ENCODE results near the gene C2CD4C. TPM values are rescaled to one million over a fixed set of nuclear protein-coding genes. Genes with fewer than 3 reads are reported as not detected.
"Not testable (repeated sequence)": the region's sequence is repeated elsewhere in the genome, so short reads cannot be mapped to it uniquely, and the experiment has no call there.

C2CD4C gene
- total and polyA plus RNA-seq, 2 donors from 2014 or later, result 0.99 to 1.9 TPM

GRCh38 chr19:384799-385169, 24.2 kb downstream of the C2CD4C start:
- DNase-seq (peak in 1 of 5 donors; percentile 52), FAIRE-seq (no peak)
- no peak overlapping the region for H3K9ac ChIP-seq (ENCODE audit: low read length in 3 of 3)
- intact Hi-C loops (cut with DNase I), result no loop called here
- no peak overlapping the region for H3K27ac ChIP-seq (ENCODE audit: low read depth in 2 of 2, low read length in 2 of 2)
- H3K4me1 ChIP-seq (ENCODE audit: control insufficient read depth in 2 of 3, insufficient read depth in 2 of 3, low read depth in 1 of 3, low read length in 3 of 3), result peaks cover 0 to 3% (median 0%) of the 10 kb centered on the region in 3 donors
- H3K27me3 ChIP-seq (ENCODE audit: control insufficient read depth, insufficient read depth, low read length), result no peaks in the 10 kb centered on the region
- no peak for TF ChIP-seq CTCF (IDR thresholded peaks at IDR 0.05; ENCODE audit: borderline replicate concordance, extremely low read depth, insufficient read depth)
- no peak overlapping the region for H3K4me3 ChIP-seq (ENCODE audit: low read length in 3 of 3)
- no peaks in the 10 kb centered on the region for H3K36me3 ChIP-seq (ENCODE audit: control insufficient read depth in 2 of 3, insufficient read depth in 3 of 3, low read length in 3 of 3)
- H3K9me3 ChIP-seq (ENCODE audit: control insufficient read depth in 2 of 3, insufficient read depth in 1 of 3, low read length in 3 of 3), result no peaks in the 10 kb centered on the region

- FAIRE-seq, result no peak
- Histone ChIP-seq H3K36me3 (ENCODE audit: control insufficient read depth in 2 of 3, insufficient read depth in 3 of 3, low read length in 3 of 3) (no peaks in the 10 kb centered on the region), H3K4me1 (ENCODE audit: control insufficient read depth in 2 of 3, insufficient read depth in 2 of 3, low read depth in 1 of 3, low read length in 3 of 3) (peaks cover 0 to 3% (median 0%) of the 10 kb centered on the region in 3 donors), H3K27ac (ENCODE audit: low read depth in 2 of 2, low read length in 2 of 2) (peak overlapping the region; percentile 14 to 41), H3K4me3 (ENCODE audit: low read length in 3 of 3) (no peak overlapping the region), H3K9me3 (ENCODE audit: control insufficient read depth in 2 of 3, insufficient read depth in 1 of 3, low read length in 3 of 3) (no peaks in the 10 kb centered on the region), H3K9ac (ENCODE audit: low read length in 3 of 3) (peak overlapping the region in 1 of 3 donors; percentile 40), H3K27me3 (ENCODE audit: control insufficient read depth, insufficient read depth, low read length) (no peaks in the 10 kb centered on the region)
- intact Hi-C loops (cut with DNase I), result no loop called here
- DNase-seq, result peak; percentile 54 to 75 (median 72)
- TF ChIP-seq CTCF (IDR thresholded peaks at IDR 0.05; ENCODE audit: borderline replicate concordance, extremely low read depth, insufficient read depth), result peak; percentile 47
Measured at GRCh38 chr19:383922-384798, 24.8 kb downstream of the C2CD4C start.

GRCh38 chr19:383040-383439, 25.9 kb downstream of the C2CD4C start:
- no peak for TF ChIP-seq CTCF (IDR thresholded peaks at IDR 0.05; ENCODE audit: borderline replicate concordance, extremely low read depth, insufficient read depth)
- intact Hi-C loops (cut with DNase I), result no loop called here
- no peaks in the 10 kb centered on the region for H3K9me3 ChIP-seq (ENCODE audit: control insufficient read depth in 2 of 3, insufficient read depth in 1 of 3, low read length in 3 of 3)
- H3K36me3 ChIP-seq (ENCODE audit: control insufficient read depth in 2 of 3, insufficient read depth in 3 of 3, low read length in 3 of 3), result no peaks in the 10 kb centered on the region
- no peak overlapping the region for H3K4me3 ChIP-seq (ENCODE audit: low read length in 3 of 3)
- no peaks in the 10 kb centered on the region for H3K27me3 ChIP-seq (ENCODE audit: control insufficient read depth, insufficient read depth, low read length)
- FAIRE-seq (no peak), DNase-seq (peak in 1 of 5 donors; percentile 53)
- H3K9ac ChIP-seq (ENCODE audit: low read length in 3 of 3), result no peak overlapping the region
- H3K4me1 ChIP-seq (ENCODE audit: control insufficient read depth in 2 of 3, insufficient read depth in 2 of 3, low read depth in 1 of 3, low read length in 3 of 3), result peaks cover 0 to 3% (median 0%) of the 10 kb centered on the region in 3 donors
- H3K27ac ChIP-seq (ENCODE audit: low read depth in 2 of 2, low read length in 2 of 2), result no peak overlapping the region

- H3K27me3 ChIP-seq (ENCODE audit: control insufficient read depth, insufficient read depth, low read length); H3K4me1 ChIP-seq (ENCODE audit: control insufficient read depth in 2 of 3, insufficient read depth in 2 of 3, low read depth in 1 of 3, low read length in 3 of 3); H3K9me3 ChIP-seq (ENCODE audit: control insufficient read depth in 2 of 3, insufficient read depth in 1 of 3, low read length in 3 of 3); H3K27ac ChIP-seq (ENCODE audit: low read depth in 2 of 2, low read length in 2 of 2); intact Hi-C loops (cut with DNase I); DNase-seq; FAIRE-seq; H3K4me3 ChIP-seq (ENCODE audit: low read length in 3 of 3); H3K9ac ChIP-seq (ENCODE audit: low read length in 3 of 3); H3K36me3 ChIP-seq (ENCODE audit: control insufficient read depth in 2 of 3, insufficient read depth in 3 of 3, low read length in 3 of 3): not testable (repeated sequence)
Measured at GRCh38 chr19:382578-382977, 26.4 kb downstream of the C2CD4C start.

GRCh38 chr19:381901-382300, 27.0 kb downstream of the C2CD4C start:
- H3K9ac ChIP-seq (ENCODE audit: low read length in 3 of 3); H3K9me3 ChIP-seq (ENCODE audit: control insufficient read depth in 2 of 3, insufficient read depth in 1 of 3, low read length in 3 of 3); H3K27me3 ChIP-seq (ENCODE audit: control insufficient read depth, insufficient read depth, low read length); H3K4me3 ChIP-seq (ENCODE audit: low read length in 3 of 3); H3K4me1 ChIP-seq (ENCODE audit: control insufficient read depth in 2 of 3, insufficient read depth in 2 of 3, low read depth in 1 of 3, low read length in 3 of 3); intact Hi-C loops (cut with DNase I); H3K27ac ChIP-seq (ENCODE audit: low read depth in 2 of 2, low read length in 2 of 2); H3K36me3 ChIP-seq (ENCODE audit: control insufficient read depth in 2 of 3, insufficient read depth in 3 of 3, low read length in 3 of 3); FAIRE-seq: not testable (repeated sequence)
- DNase-seq, result peak in 1 of 5 donors; percentile 3

- H3K36me3 ChIP-seq (ENCODE audit: control insufficient read depth in 2 of 3, insufficient read depth in 3 of 3, low read length in 3 of 3); intact Hi-C loops (cut with DNase I); H3K4me3 ChIP-seq (ENCODE audit: low read length in 3 of 3); H3K9ac ChIP-seq (ENCODE audit: low read length in 3 of 3); FAIRE-seq; H3K4me1 ChIP-seq (ENCODE audit: control insufficient read depth in 2 of 3, insufficient read depth in 2 of 3, low read depth in 1 of 3, low read length in 3 of 3); DNase-seq; H3K27me3 ChIP-seq (ENCODE audit: control insufficient read depth, insufficient read depth, low read length); H3K27ac ChIP-seq (ENCODE audit: low read depth in 2 of 2, low read length in 2 of 2); H3K9me3 ChIP-seq (ENCODE audit: control insufficient read depth in 2 of 3, insufficient read depth in 1 of 3, low read length in 3 of 3): not testable (repeated sequence)
Measured at GRCh38 chr19:380618-381219, 28.2 kb downstream of the C2CD4C start.

Measured in kidney (tissue), 14 donors.